Measurements from ENCODE around the gene ROR1.
A peak's percentile ranks its signal among the peaks of the same experiment; 100 is the strongest.

Gene ROR1

GRCh38 chr1:63958556-63958955 lies 184.7 kb downstream of the ROR1 start:
- DNase-seq (ENCODE audit: low read depth), result no peak
- H3K4me3 ChIP-seq (ENCODE audit: control insufficient read depth, low read depth, low read length), result no peak overlapping the region
- TF ChIP-seq CTCF (conservative IDR thresholded peaks at IDR 0.05; ENCODE audit: control insufficient read depth, insufficient read depth, low read depth, low read length), result no peak

- TF ChIP-seq CTCF (conservative IDR thresholded peaks at IDR 0.05; ENCODE audit: control insufficient read depth, insufficient read depth, low read depth, low read length), result no peak
- peak; percentile 63 for DNase-seq (ENCODE audit: low read depth)
- no peak overlapping the region for H3K4me3 ChIP-seq (ENCODE audit: control insufficient read depth, low read depth, low read length)
These were observed 186.5 kb downstream of the ROR1 start for GRCh38 chr1:63960326-63960725.

- no peak for TF ChIP-seq CTCF (conservative IDR thresholded peaks at IDR 0.05; ENCODE audit: control insufficient read depth, insufficient read depth, low read depth, low read length)
- no peak overlapping the region for H3K4me3 ChIP-seq (ENCODE audit: control insufficient read depth, low read depth, low read length)
- no peak for DNase-seq (ENCODE audit: low read depth)
These were observed 192.2 kb downstream of the ROR1 start for GRCh38 chr1:63966016-63966415.

- no peak for TF ChIP-seq CTCF (conservative IDR thresholded peaks at IDR 0.05; ENCODE audit: control insufficient read depth, insufficient read depth, low read depth, low read length)
- no peak for DNase-seq (ENCODE audit: low read depth)
These were observed 194.1 kb downstream of the ROR1 start for GRCh38 chr1:63967901-63968300.

GRCh38 chr1:63968663-63969440 lies 195.0 kb downstream of the ROR1 start:
- TF ChIP-seq CTCF (conservative IDR thresholded peaks at IDR 0.05; ENCODE audit: control insufficient read depth, insufficient read depth, low read depth, low read length), result no peak
- H3K4me3 ChIP-seq (ENCODE audit: control insufficient read depth, low read depth, low read length), result no peak overlapping the region
- peak; percentile 54 for DNase-seq (ENCODE audit: low read depth)

More at GRCh38 chr1:63967901-63968300, 194.1 kb downstream of the ROR1 start:
- no peak overlapping the region for H3K4me3 ChIP-seq (ENCODE audit: control insufficient read depth, low read depth, low read length)

- no peak overlapping the region for H3K4me3 ChIP-seq (ENCODE audit: control insufficient read depth, low read depth, low read length)
- no peak for TF ChIP-seq CTCF (conservative IDR thresholded peaks at IDR 0.05; ENCODE audit: control insufficient read depth, insufficient read depth, low read depth, low read length)
- DNase-seq (ENCODE audit: low read depth), result no peak
These were observed 195.7 kb downstream of the ROR1 start for GRCh38 chr1:63969441-63969901.
